Measurements from ENCODE around the gene EPHB1.

- no peak for TF ChIP-seq CTCF (IDR thresholded peaks at IDR 0.05)
- TF ChIP-seq POLR2AphosphoS5 (IDR thresholded peaks at IDR 0.05) = no peak
- no peak for TF ChIP-seq POLR2A (IDR thresholded peaks at IDR 0.05)
Measured at GRCh38 chr3:134792700-134793099, 2.4 kb upstream of the EPHB1 start.
